Spleen (tissue), 11 donors: Measurements from ENCODE around the gene WDR64. TPM values are rescaled to one million over a fixed set of nuclear protein-coding genes. Genes with fewer than 3 reads are reported as not detected.

Source experiments
- DNase-seq: peaks from one replicate; pipeline ENCODE4 v3.0.0-alpha.2; 2020
- H3K27ac ChIP-seq, 8 donors: fragments of 200-600 bp; sonication (generic) in 7 of 8; 1 replicate in 4 of 8; 2 replicates in 4 of 8; pipeline versions ENCODE4 v1.5.0 to v1.8.0; 2016 to 2021; ENCODE audit warnings: inconsistent platforms in 4 of 8, mild to moderate bottlenecking in 4 of 8, moderate library complexity in 1 of 8
- H3K27me3 ChIP-seq, 7 donors: fragments of 200-600 bp; sonication (generic) in 6 of 7; replicated peaks in 1 of 7; 1 replicate in 4 of 7; 2 replicates in 3 of 7; pipeline versions ENCODE4 v1.5.0 to v1.8.0; 2016 to 2021; ENCODE audit warnings: inconsistent platforms in 3 of 7, mild to moderate bottlenecking in 1 of 7
- H3K36me3 ChIP-seq, 6 donors: fragments of 200-600 bp; sonication (generic) in 5 of 6; 1 replicate in 4 of 6; 2 replicates in 2 of 6; pipeline versions ENCODE4 v1.5.0 to v1.8.0; 2016 to 2021; ENCODE audit warnings: inconsistent platforms in 2 of 6
- H3K4me1 ChIP-seq, 6 donors: fragments of 200-600 bp; sonication (generic) in 5 of 6; 1 replicate in 3 of 6; 2 replicates in 3 of 6; pipeline versions ENCODE4 v1.5.0 to v1.8.0; 2016 to 2021; ENCODE audit warnings: inconsistent platforms in 3 of 6
- H3K4me3 ChIP-seq, 8 donors: fragments of 200-600 bp; sonication (generic) in 7 of 8; 1 replicate in 4 of 8; 2 replicates in 4 of 8; pipeline versions ENCODE4 v1.5.0 to v1.8.0; 2016 to 2021; ENCODE audit warnings: inconsistent platforms in 4 of 8, mild to moderate bottlenecking in 4 of 8, moderate library complexity in 2 of 8
- H3K9me3 ChIP-seq, 8 donors: fragments of 200-600 bp; sonication (generic) in 7 of 8; 1 replicate in 4 of 8; 2 replicates in 4 of 8; pipeline versions ENCODE4 v1.5.0 to v1.8.0; 2016 to 2021; ENCODE audit warnings: inconsistent platforms in 4 of 8
- CTCF ChIP-seq, 11 experiments: fragments of 200-600 bp in 7 of 11; fragments of 450-650 bp in 4 of 11; sonication (generic) in 4 of 11; IDR thresholded peaks in 8 of 11; conservative IDR thresholded peaks in 3 of 11; 1 replicate in 7 of 11; 2 replicates in 4 of 11; pipeline versions ENCODE4 v1.4.0 to v1.8.0; 2016 to 2021; ENCODE audit warnings: antibody characterized with exemption in 11 of 11, inconsistent platforms in 4 of 11, mild to moderate bottlenecking in 1 of 11
- POLR2A ChIP-seq, 3 donors: fragments of 450-650 bp; IDR thresholded peaks; one replicate each; pipeline ENCODE4 v1.5.1; 2017; ENCODE audit warnings: antibody characterized with exemption in 3 of 3, mild to moderate bottlenecking in 1 of 3
- POLR2AphosphoS5 ChIP-seq, 3 donors: sonication (generic); formaldehyde crosslinking; IDR thresholded peaks; one replicate each; pipeline ENCODE4 v1.5.1; 2017; ENCODE audit warnings: antibody characterized with exemption in 3 of 3
- WGBS, 5 donors: extraction: QIAGEN DNeasy Blood & Tissue Kit in 3 of 5; methylation state at CpG; one replicate each; pipeline versions ENCODE4 v1.1.5 to v1.1.7; 2013 to 2018; 5-methylcytosine and 5-hydroxymethylcytosine counted together
- intact Hi-C: fragments of 100-400 bp; cut with DNase I; formaldehyde crosslinking; loops from one replicate; pipeline ENCODE4 v1.15.0; 2023; ENCODE audit warnings: low total_unique reads
- polyA plus RNA-seq, 3 donors: library from polyadenylated mRNA; stranded (reverse); fragments of 200-250 nt; gene quantifications; one replicate each; pipeline ENCODE4 v1.2.1, GENCODE V29; 2013
- total RNA-seq, 7 donors: library from RNA; depleted of rRNA in 3 of 7; stranded (reverse); fragments of >200 nt in 3 of 7; fragmentation: NEBNext Ultra II Directional in 4 of 7; extraction: Animal tissue kit (Norgen Biotek cat#: 25700) in 4 of 7; gene quantifications; one replicate each; pipeline versions ENCODE4 v1.1.0 to v1.2.1, GENCODE V29; 2016 to 2021
- donor health status: healthy with polysubstance abuse.
- donor health status: DM: no; HTN: no; CAD: no; lungs with moderate emphysema.
- donor health status: DM: no; HTN: no; CAD: no.
- donor health status: Bipolar disorder and iron deficiency.
- donor health status: healthy.
- donor health status: DM: no; HTN: no; CAD: no.
- donor health status: DM: yes; HTN: yes; CAD: no.

The WDR64 gene
- total and polyA plus RNA-seq, 10 donors, result 0.03 to 0.55 (median 0.26) TPM; not detected in 3

- no peak overlapping the region for H3K4me3 ChIP-seq
- no peaks in the 10 kb centered on the region for H3K36me3 ChIP-seq
- intact Hi-C loops, result no loop called here
- TF ChIP-seq POLR2A (IDR thresholded peaks at IDR 0.05) (no peak), CTCF (IDR thresholded peaks at IDR 0.05 in 8 of 11, conservative IDR thresholded peaks at IDR 0.05 in 3 of 11) (no peak), POLR2AphosphoS5 (IDR thresholded peaks at IDR 0.05) (no peak)
- no peaks in the 10 kb centered on the region for H3K4me1 ChIP-seq
- WGBS, 5 donors, result 91 to 98% (median 92%) methylated on average over 1 of the region's 1 CpG
- H3K27ac ChIP-seq, result no peak overlapping the region
- H3K27me3 ChIP-seq, result no peaks in the 10 kb centered on the region
- no peak for DNase-seq
- no peaks in the 10 kb centered on the region for H3K9me3 ChIP-seq
Observed at GRCh38 chr1:241672301-241672700, 20.2 kb downstream of the WDR64 start.

DNA sequence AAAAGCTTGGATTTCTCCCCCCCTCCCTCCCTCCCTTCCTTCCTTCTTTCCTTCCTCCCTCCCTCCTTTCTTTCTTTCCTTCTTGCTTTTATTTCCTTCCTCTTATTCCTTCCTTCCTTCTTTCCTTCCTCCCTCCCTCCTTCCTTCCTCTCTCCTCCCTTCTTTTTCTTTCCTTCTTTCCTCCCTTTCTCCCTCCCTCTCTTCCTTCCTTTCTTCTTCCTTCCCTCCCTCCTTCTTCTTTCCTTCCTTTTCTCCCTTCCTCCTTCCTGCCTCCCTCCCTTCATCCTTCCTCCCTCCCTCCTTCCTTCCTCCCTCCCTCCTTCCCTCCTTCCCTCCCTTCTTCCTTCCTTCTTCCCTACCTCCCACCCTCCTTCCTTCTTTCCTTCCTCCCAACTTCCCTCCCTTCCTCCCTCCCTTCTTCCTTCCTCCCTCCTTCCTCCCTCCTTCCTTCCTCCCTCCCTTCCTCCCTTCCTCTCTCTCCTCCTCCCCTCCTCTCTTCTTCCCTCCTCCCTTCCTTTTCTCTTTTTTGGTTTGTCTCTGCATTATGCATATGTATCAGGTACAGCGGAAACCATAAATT is 22.8 kb downstream of the WDR64 start:
- DNase-seq, result no peak
- Histone ChIP-seq H3K9me3 (no peaks in the 10 kb centered on the region), H3K4me1 (no peaks in the 10 kb centered on the region), H3K27ac (no peak overlapping the region), H3K4me3 (no peak overlapping the region), H3K27me3 (no peaks in the 10 kb centered on the region), H3K36me3 (no peaks in the 10 kb centered on the region)
- 96 to 100% (median 99%) methylated on average over 1 of the region's 1 CpG for WGBS, 5 donors
- TF ChIP-seq CTCF (IDR thresholded peaks at IDR 0.05 in 8 of 11, conservative IDR thresholded peaks at IDR 0.05 in 3 of 11) (no peak), POLR2A (IDR thresholded peaks at IDR 0.05) (no peak), POLR2AphosphoS5 (IDR thresholded peaks at IDR 0.05) (no peak)
- intact Hi-C loops, result no loop called here

DNA sequence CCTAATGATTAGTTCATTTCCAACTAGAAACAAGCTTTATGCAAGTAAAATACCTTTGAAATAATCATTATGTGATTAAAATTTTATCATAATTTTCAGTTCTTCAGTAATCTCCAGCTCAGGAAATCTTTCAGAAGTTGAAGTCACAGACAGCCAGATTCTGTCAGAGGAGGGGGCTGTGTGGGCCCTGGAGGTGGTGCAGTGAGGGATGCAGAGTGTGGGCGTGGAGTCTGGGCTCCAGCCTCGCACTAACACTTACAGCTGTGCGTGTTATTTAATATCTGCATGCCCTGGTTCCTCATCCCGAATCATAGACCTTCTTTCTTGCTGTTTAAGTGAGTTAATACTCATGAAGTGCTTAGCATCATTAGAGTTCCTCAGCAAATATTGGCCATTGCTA is 23.9 kb downstream of the WDR64 start:
- intact Hi-C loops, result no loop called here
- no peaks in the 10 kb centered on the region for H3K36me3 ChIP-seq
- no peaks in the 10 kb centered on the region for H3K4me1 ChIP-seq
- H3K27me3 ChIP-seq, result no peaks in the 10 kb centered on the region
- no peak overlapping the region for H3K27ac ChIP-seq
- DNase-seq, result no peak
- 61 to 76% (median 69%) methylated on average over 4 of the region's 4 CpGs for WGBS, 5 donors
- TF ChIP-seq POLR2AphosphoS5 (IDR thresholded peaks at IDR 0.05) (no peak), POLR2A (IDR thresholded peaks at IDR 0.05) (no peak), CTCF (IDR thresholded peaks at IDR 0.05 in 8 of 11, conservative IDR thresholded peaks at IDR 0.05 in 3 of 11) (no peak)
- H3K9me3 ChIP-seq, result no peaks in the 10 kb centered on the region
- no peak overlapping the region for H3K4me3 ChIP-seq

DNA sequence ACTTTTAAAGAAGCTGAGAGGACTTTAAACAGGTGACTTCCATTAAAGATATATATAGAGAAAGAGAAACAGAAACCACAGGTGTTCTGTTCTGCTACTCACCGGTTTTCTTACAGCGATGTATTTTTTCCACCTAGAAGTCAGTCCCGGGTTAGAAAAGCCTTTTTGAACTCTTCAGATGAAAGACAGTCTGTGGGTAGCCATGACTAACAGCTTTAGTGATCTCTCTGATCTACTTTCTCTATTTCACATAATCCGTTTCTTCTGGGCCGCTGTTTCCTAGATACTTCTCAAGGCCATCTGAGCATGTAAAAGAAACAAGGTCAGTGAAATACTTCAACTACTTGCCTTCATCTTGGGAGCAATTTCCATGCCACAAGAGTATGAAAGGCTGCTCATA is 25.1 kb downstream of the WDR64 start:
- DNase-seq, result no peak
- no peak for TF ChIP-seq POLR2A (IDR thresholded peaks at IDR 0.05)
- TF ChIP-seq CTCF (IDR thresholded peaks at IDR 0.05 in 8 of 11, conservative IDR thresholded peaks at IDR 0.05 in 3 of 11), result no peak
- TF ChIP-seq POLR2AphosphoS5 (IDR thresholded peaks at IDR 0.05), result no peak
- WGBS, 5 donors, result 45 to 56% (median 53%) methylated on average over 5 of the region's 5 CpGs

More for the DNA sequence above, 25.1 kb downstream of the WDR64 start:
- Histone ChIP-seq H3K4me3 (peak overlapping the region in 1 of 8 donors; percentile 35), H3K9me3 (no peaks in the 10 kb centered on the region), H3K4me1 (no peaks in the 10 kb centered on the region), H3K27ac (peak overlapping the region in 5 of 8 donors; percentile 0 to 61 (median 32)), H3K36me3 (no peaks in the 10 kb centered on the region), H3K27me3 (no peaks in the 10 kb centered on the region)
- intact Hi-C loops, result no loop called here
